Measurements from ENCODE around the gene AMER1. TPM values are rescaled to one million over a fixed set of nuclear protein-coding genes. Genes with fewer than 3 reads are reported as not detected.

AMER1 gene
- total RNA-seq, 2 donors from 2014 or later, result 3.1 to 5.4 TPM

DNA sequence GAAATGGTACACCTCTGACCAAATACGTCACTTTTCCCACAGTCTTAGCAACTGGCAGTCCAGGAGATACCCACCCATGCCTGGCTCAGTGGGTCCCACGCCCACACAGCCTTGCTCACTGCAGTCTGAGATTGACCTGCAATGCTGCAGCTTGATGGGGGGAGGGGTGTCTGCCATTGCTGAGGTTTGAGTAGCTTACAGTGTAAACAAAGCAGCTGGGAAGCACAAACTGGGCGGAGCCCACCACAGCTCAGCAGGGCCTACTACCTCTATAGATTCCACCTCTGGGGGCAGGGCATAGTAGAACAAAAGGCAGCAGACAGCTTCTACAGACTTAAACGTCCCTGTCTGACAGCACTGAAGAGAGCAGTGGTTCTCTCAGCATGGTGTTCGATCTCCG is 52.7 kb downstream of the AMER1 start:
- no peak for DNase-seq (ENCODE audit: low spot score)
- TF ChIP-seq CTCF (IDR thresholded peaks at IDR 0.05), result no peak
- TF ChIP-seq POLR2A (IDR thresholded peaks at IDR 0.05), result no peak
- TF ChIP-seq POLR2AphosphoS5 (IDR thresholded peaks at IDR 0.05), result no peak
- Histone ChIP-seq H3K27me3 (replicated peaks; ENCODE audit: insufficient read depth) (no peaks in the 10 kb centered on the region), H3K4me3 (no peak overlapping the region), H3K27ac (no peak overlapping the region), H3K9me3 (no peaks in the 10 kb centered on the region), H3K36me3 (no peaks in the 10 kb centered on the region), H3K4me1 (replicated peaks) (no peaks in the 10 kb centered on the region)
- WGBS, result 38% methylated on average over 4 of the region's 6 CpGs
- intact Hi-C loops (cut with DNase I), result no loop called here

DNA sequence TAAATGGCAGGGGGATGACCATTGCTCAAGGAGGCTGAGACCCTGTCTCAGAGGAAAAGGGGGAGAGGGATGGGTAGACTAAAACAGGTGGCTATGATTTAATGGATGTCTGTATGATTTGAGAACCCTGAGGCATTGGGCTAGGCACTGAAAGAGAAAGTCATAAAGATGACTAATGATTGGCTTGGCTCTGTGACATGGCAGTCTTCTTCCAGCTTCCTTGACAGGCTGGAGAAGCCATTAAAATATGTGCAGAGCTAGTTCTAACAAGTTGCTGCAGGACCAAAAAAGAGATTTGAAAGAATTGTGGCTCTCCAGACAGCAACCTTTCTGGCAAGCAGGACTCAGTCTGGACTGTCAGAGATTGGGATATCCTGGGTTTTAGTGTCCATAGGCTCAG is 53.6 kb downstream of the AMER1 start:
- DNase-seq (ENCODE audit: low spot score), result peak; percentile 29
- TF ChIP-seq POLR2AphosphoS5 (IDR thresholded peaks at IDR 0.05), result peak; percentile 35
- no peak for TF ChIP-seq CTCF (IDR thresholded peaks at IDR 0.05)
- no peaks in the 10 kb centered on the region for H3K9me3 ChIP-seq
- no peak overlapping the region for H3K4me3 ChIP-seq
- no peaks in the 10 kb centered on the region for H3K4me1 ChIP-seq (replicated peaks)
- H3K27ac ChIP-seq, result no peak overlapping the region
- H3K27me3 ChIP-seq (replicated peaks; ENCODE audit: insufficient read depth), result no peaks in the 10 kb centered on the region
- intact Hi-C loops (cut with DNase I), result no loop called here
- no peaks in the 10 kb centered on the region for H3K36me3 ChIP-seq

GRCh38 chrX:64150775-64151174 is 54.7 kb downstream of the AMER1 start:
- intact Hi-C loops (cut with DNase I), result no loop called here
- no peak overlapping the region for H3K4me3 ChIP-seq
- WGBS, result 93% methylated on average over 2 of the region's 2 CpGs

More at GRCh38 chrX:64150775-64151174, 54.7 kb downstream of the AMER1 start:
- no peaks in the 10 kb centered on the region for H3K27me3 ChIP-seq (replicated peaks; ENCODE audit: insufficient read depth)
- H3K27ac ChIP-seq, result no peak overlapping the region
- no peak for TF ChIP-seq CTCF (IDR thresholded peaks at IDR 0.05)
- TF ChIP-seq POLR2A (IDR thresholded peaks at IDR 0.05), result no peak
- no peak for TF ChIP-seq POLR2AphosphoS5 (IDR thresholded peaks at IDR 0.05)
- no peak for DNase-seq (ENCODE audit: low spot score)
- H3K4me1 ChIP-seq (replicated peaks), result no peaks in the 10 kb centered on the region
- no peaks in the 10 kb centered on the region for H3K36me3 ChIP-seq
- H3K9me3 ChIP-seq, result no peaks in the 10 kb centered on the region

Small RNA genes within 50 kb of the gene (small RNA-seq; reads per million reads assigned to genes)
- gene RN7SL799P, result 0 reads per million in 2 donors

Other genes starting within 250 kb of the AMER1 start
- not detected for gene ASB12, start 24.9 kb upstream of the AMER1 start, total RNA-seq
- 1 to 10 TPM in 1 of 2 donors, under 1 TPM in 1; 0.82 to 1.8 TPM for gene MTMR8, start 189.7 kb upstream of the AMER1 start, total RNA-seq

All from prostate gland (tissue), 2 donors.